HepG2 (cell line): ENCODE data around the gene OAS1. TPM values are rescaled to one million over a fixed set of nuclear protein-coding genes. Genes with fewer than 3 reads are reported as not detected.

Source experiments
- ATAC-seq: fragments of 200-7000 bp; cut with Tn5 transposase; 3 replicates; pipeline ENCODE4 v1.9.1; 2020; ENCODE audit warnings: mild to moderate bottlenecking, moderate library complexity
- BruUV-seq: library from RNA; stranded (reverse); fragments of 400-500 nt; replicated peaks from 2 replicates; lab custom pipeline; 2021; lab: Mats Ljungman, UMichigan
- CTCF ChIA-PET: fragments of 300-600 bp; formaldehyde crosslinking; extraction: SDS; loops from one replicate; lab custom pipeline; 2021; ENCODE audit warnings: low total read pairs, inconsistent platforms, low intra/inter-chr PET ratio; lab: Yijun Ruan, JAX
- POLR2A ChIA-PET: fragments of 350-600 bp; sonication (Branson Sonifier 250); formaldehyde crosslinking; loops from one replicate; lab custom pipeline; 2020; ENCODE audit warnings: antibody characterized with exemption, inconsistent platforms; lab: Yijun Ruan, JAX
- DNase-seq: peaks from one replicate; pipeline ENCODE4 v3.0.0-alpha.2; 2015; ENCODE audit warnings: low spot score
- FAIRE-seq: peaks from 3 replicates; lab custom pipeline; 2011; peaks lifted over from hg19 to GRCh38; lab: Jason Lieb, UNC
- H2AFZ ChIP-seq: one replicate; pipeline ENCODE4 v1.6.1; 2011; ENCODE audit warnings: low read length, inconsistent platforms
- H3K27ac ChIP-seq: fragments of 300-600 bp; 3 replicates; pipeline ENCODE4 v1.8.0; 2011; ENCODE audit warnings: mixed run types, mild to moderate bottlenecking, mixed read lengths, low read length, inconsistent platforms; ENCODE audit not compliant: insufficient read depth; ENCODE audit errors: extremely low read length
- H3K27me3 ChIP-seq, 2 experiments: fragments of 200-600 bp in 1 of 2; 2 replicates in 1 of 2; 3 replicates in 1 of 2; pipeline versions ENCODE4 v1.6.0 to v1.8.0; 2011; ENCODE audit warnings: low read length in 2 of 2, mild to moderate bottlenecking in 2 of 2, moderate library complexity in 2 of 2, inconsistent platforms in 1 of 2; ENCODE audit not compliant: insufficient read depth in 2 of 2, control insufficient read depth in 1 of 2
- H3K36me3 ChIP-seq, 2 experiments: fragments of 200-600 bp in 1 of 2; replicated peaks in 1 of 2; 2 replicates in 1 of 2; 3 replicates in 1 of 2; pipeline versions ENCODE4 v1.5.1 to v1.8.0; 2011; ENCODE audit warnings: low read length in 2 of 2, inconsistent platforms in 1 of 2; ENCODE audit not compliant: insufficient read depth in 2 of 2, control insufficient read depth in 1 of 2
- H3K4me1 ChIP-seq: 2 replicates; pipeline ENCODE4 v1.5.1; 2012; ENCODE audit warnings: low read length, inconsistent platforms; ENCODE audit not compliant: insufficient read depth
- H3K4me2 ChIP-seq: 2 replicates; pipeline ENCODE4 v1.6.0; 2011; ENCODE audit warnings: low read depth, low read length, inconsistent platforms
- H3K4me3 ChIP-seq, 3 experiments: fragments of 200-600 bp in 1 of 3; sonication (generic), shearing (Covaris generic) in 1 of 3; replicated peaks in 1 of 3; 2 replicates each; pipeline ENCODE4 v1.5.1; 2011 to 2016; ENCODE audit warnings: low read length in 3 of 3, inconsistent platforms in 2 of 3, low read depth in 2 of 3, mild to moderate bottlenecking in 2 of 3, control low read depth in 1 of 3, mixed read lengths in 1 of 3; ENCODE audit not compliant: insufficient read depth in 1 of 3
- H3K79me2 ChIP-seq: one replicate; pipeline ENCODE4 v1.6.1; 2011; ENCODE audit warnings: low read length, inconsistent platforms; ENCODE audit not compliant: insufficient read depth
- H3K9ac ChIP-seq: 2 replicates; pipeline ENCODE4 v1.6.0; 2011; ENCODE audit warnings: mild to moderate bottlenecking, low read depth, low read length, inconsistent platforms; ENCODE audit not compliant: insufficient read depth
- H3K9me3 ChIP-seq: 2 replicates; pipeline ENCODE4 v1.5.1; 2012; ENCODE audit warnings: mild to moderate bottlenecking, low read length
- H4K20me1 ChIP-seq: 2 replicates; pipeline ENCODE4 v1.6.0; 2011; ENCODE audit warnings: inconsistent platforms, mild to moderate bottlenecking, low read length, moderate library complexity; ENCODE audit not compliant: insufficient read depth
- BRD4 ChIP-seq: sonication (generic); formaldehyde crosslinking; IDR thresholded peaks from 2 replicates; pipeline ENCODE4 v1.4.0; 2020; ENCODE audit warnings: missing genetic modification reagents
- CHD4 ChIP-seq: fragments of 200-600 bp; sonication (generic); IDR thresholded peaks from 2 replicates; pipeline ENCODE4 v1.7.0; 2017; ENCODE audit warnings: mild to moderate bottlenecking, low read length, borderline replicate concordance
- DR1 ChIP-seq: sonication (generic); formaldehyde crosslinking; IDR thresholded peaks from 2 replicates; pipeline ENCODE4 v1.8.0; 2021; ENCODE audit warnings: mild to moderate bottlenecking, missing genetic modification reagents, inconsistent platforms
- KLF12 ChIP-seq: sonication (generic); formaldehyde crosslinking; IDR thresholded peaks from 2 replicates; pipeline ENCODE4 v1.4.0; 2020; ENCODE audit warnings: missing genetic modification reagents, borderline replicate concordance
- MAFF ChIP-seq: IDR thresholded peaks from 2 replicates; pipeline ENCODE4 v1.6.1; 2011; ENCODE audit warnings: low read depth, low read length, improper control_type of control experiment
- MAFG ChIP-seq: sonication (generic); formaldehyde crosslinking; IDR thresholded peaks from 2 replicates; pipeline ENCODE4 v1.5.1; 2020; ENCODE audit warnings: mild to moderate bottlenecking, missing genetic modification reagents
- MAFK ChIP-seq, 2 experiments: IDR thresholded peaks in 1 of 2; conservative IDR thresholded peaks in 1 of 2; 2 replicates each; pipeline ENCODE4 v1.6.1; 2011; ENCODE audit warnings: improper control_type of control experiment in 2 of 2, low read length in 2 of 2
- NFATC3 ChIP-seq: sonication (generic); formaldehyde crosslinking; IDR thresholded peaks from 2 replicates; pipeline ENCODE4 v1.5.1; 2020; ENCODE audit warnings: mild to moderate bottlenecking, missing genetic modification reagents
- NFE2L2 ChIP-seq: fragments of 150-350 bp; IDR thresholded peaks from 2 replicates; pipeline ENCODE4 v1.6.1; 2014; ENCODE audit warnings: low read length
- POGK ChIP-seq: sonication (generic); formaldehyde crosslinking; conservative IDR thresholded peaks from 2 replicates; pipeline ENCODE4 v1.8.0; 2022; ENCODE audit warnings: mild to moderate bottlenecking, moderate library complexity, missing genetic modification reagents
- SYNCRIP ChIP-seq: fragments of 200-400 bp; formaldehyde crosslinking; IDR thresholded peaks from 2 replicates; pipeline ENCODE4 v1.6.1; 2018; ENCODE audit warnings: mild to moderate bottlenecking, low read depth, low read length; ENCODE audit not compliant: insufficient read depth
- YEATS2 ChIP-seq: sonication (generic); formaldehyde crosslinking; IDR thresholded peaks from 2 replicates; pipeline ENCODE4 v1.4.0; 2020; ENCODE audit warnings: missing genetic modification reagents, borderline replicate concordance
- ZC3H4 ChIP-seq: sonication (generic); formaldehyde crosslinking; IDR thresholded peaks from 2 replicates; pipeline ENCODE4 v1.4.0; 2020; ENCODE audit warnings: missing genetic modification reagents, borderline replicate concordance
- ZNF10 ChIP-seq: sonication (generic); formaldehyde crosslinking; IDR thresholded peaks from 2 replicates; pipeline ENCODE4 v1.4.0; 2020; ENCODE audit warnings: mild to moderate bottlenecking, low read depth, missing genetic modification reagents, borderline replicate concordance
- ZNF20 ChIP-seq: sonication (generic); formaldehyde crosslinking; IDR thresholded peaks from 2 replicates; pipeline ENCODE4 v1.4.0; 2020; ENCODE audit warnings: mild to moderate bottlenecking, moderate library complexity, missing genetic modification reagents
- ZNF234 ChIP-seq: sonication (generic); formaldehyde crosslinking; conservative IDR thresholded peaks from 2 replicates; pipeline ENCODE4 v1.5.1; 2020; ENCODE audit warnings: mild to moderate bottlenecking, missing genetic modification reagents
- ZNF382 ChIP-seq: sonication (generic); formaldehyde crosslinking; IDR thresholded peaks from 2 replicates; pipeline ENCODE4 v1.5.0; 2020; ENCODE audit warnings: missing genetic modification reagents, mild to moderate bottlenecking, borderline replicate concordance
- ZNF572 ChIP-seq: sonication (generic); formaldehyde crosslinking; IDR thresholded peaks from 2 replicates; pipeline ENCODE4 v1.5.1; 2020; ENCODE audit warnings: mild to moderate bottlenecking, missing genetic modification reagents
- ZNF83 ChIP-seq: sonication (generic); formaldehyde crosslinking; IDR thresholded peaks from 2 replicates; pipeline ENCODE4 v1.4.0; 2020; ENCODE audit warnings: missing genetic modification reagents, mild to moderate bottlenecking, borderline replicate concordance
- ZNF841 ChIP-seq: sonication (generic); formaldehyde crosslinking; IDR thresholded peaks from 2 replicates; pipeline ENCODE4 v1.8.1; 2023; ENCODE audit warnings: missing genetic modification reagents, borderline replicate concordance
- whole genome bisulfite sequencing: methylation state at CpG from one replicate; pipeline ENCODE4 v1.1.6; 2017; ENCODE audit warnings: low lambda C conversion rate; 5-methylcytosine and 5-hydroxymethylcytosine counted together
- in situ Hi-C: cut with HindIII; loops from 2 replicates; pipeline ENCODE4 v1.10.0; 2017; ENCODE audit warnings: low pct_unique_long_range_greater_than_20kb; ENCODE audit not compliant: extremely low pct_ligation_motif_present
- intact Hi-C: fragments of 100-400 bp; cut with micrococcal nuclease; formaldehyde crosslinking; loops from one replicate; pipeline ENCODE4 v1.10.0; 2022; ENCODE audit not compliant: unreplicated experiment
- polyA plus RNA-seq, 8 experiments: library from polyadenylated mRNA; depleted of rRNA in 3 of 8; stranded (reverse) in 7 of 8; unstranded in 1 of 8; fragments of >200 nt; fragmentation: Illumina TruSeq in 4 of 8; extraction: Trizol in 4 of 8; gene quantifications; 2 replicates each; pipeline versions ENCODE4 v1.2.1 to v1.2.3, GENCODE V29; 2011 to 2016; ENCODE audit warnings: low read depth in 4 of 8, missing spikeins in 1 of 8, mixed read lengths in 1 of 8; ENCODE audit not compliant: insufficient read depth in 1 of 8
- total RNA-seq, 5 experiments: library from RNA; depleted of rRNA; stranded (reverse); fragments of >200 nt; fragmentation: Illumina TruSeq; extraction: Trizol; gene quantifications; 2 replicates each; pipeline ENCODE4 v1.2.3, GENCODE V29; 2016; ENCODE audit warnings: low read depth in 1 of 5
- TF ChIP-seq, protein P1 (sequence below): sonication (generic); formaldehyde crosslinking; IDR thresholded peaks from 2 replicates; pipeline ENCODE4 v1.4.0; 2020; ENCODE audit warnings: missing genetic modification reagents

Gene OAS1
- total and polyA plus RNA-seq, 2 of the 13 experiments (the other 11 are each of a cell fraction or from before 2014, with no cell fraction given), result 6.5 to 10.6 TPM

GRCh38 chr12:112877006-112877405, 29.8 kb upstream of the OAS1 start:
- no peaks in the 10 kb centered on the region for H3K36me3 ChIP-seq
- TF ChIP-seq, protein P1, sequence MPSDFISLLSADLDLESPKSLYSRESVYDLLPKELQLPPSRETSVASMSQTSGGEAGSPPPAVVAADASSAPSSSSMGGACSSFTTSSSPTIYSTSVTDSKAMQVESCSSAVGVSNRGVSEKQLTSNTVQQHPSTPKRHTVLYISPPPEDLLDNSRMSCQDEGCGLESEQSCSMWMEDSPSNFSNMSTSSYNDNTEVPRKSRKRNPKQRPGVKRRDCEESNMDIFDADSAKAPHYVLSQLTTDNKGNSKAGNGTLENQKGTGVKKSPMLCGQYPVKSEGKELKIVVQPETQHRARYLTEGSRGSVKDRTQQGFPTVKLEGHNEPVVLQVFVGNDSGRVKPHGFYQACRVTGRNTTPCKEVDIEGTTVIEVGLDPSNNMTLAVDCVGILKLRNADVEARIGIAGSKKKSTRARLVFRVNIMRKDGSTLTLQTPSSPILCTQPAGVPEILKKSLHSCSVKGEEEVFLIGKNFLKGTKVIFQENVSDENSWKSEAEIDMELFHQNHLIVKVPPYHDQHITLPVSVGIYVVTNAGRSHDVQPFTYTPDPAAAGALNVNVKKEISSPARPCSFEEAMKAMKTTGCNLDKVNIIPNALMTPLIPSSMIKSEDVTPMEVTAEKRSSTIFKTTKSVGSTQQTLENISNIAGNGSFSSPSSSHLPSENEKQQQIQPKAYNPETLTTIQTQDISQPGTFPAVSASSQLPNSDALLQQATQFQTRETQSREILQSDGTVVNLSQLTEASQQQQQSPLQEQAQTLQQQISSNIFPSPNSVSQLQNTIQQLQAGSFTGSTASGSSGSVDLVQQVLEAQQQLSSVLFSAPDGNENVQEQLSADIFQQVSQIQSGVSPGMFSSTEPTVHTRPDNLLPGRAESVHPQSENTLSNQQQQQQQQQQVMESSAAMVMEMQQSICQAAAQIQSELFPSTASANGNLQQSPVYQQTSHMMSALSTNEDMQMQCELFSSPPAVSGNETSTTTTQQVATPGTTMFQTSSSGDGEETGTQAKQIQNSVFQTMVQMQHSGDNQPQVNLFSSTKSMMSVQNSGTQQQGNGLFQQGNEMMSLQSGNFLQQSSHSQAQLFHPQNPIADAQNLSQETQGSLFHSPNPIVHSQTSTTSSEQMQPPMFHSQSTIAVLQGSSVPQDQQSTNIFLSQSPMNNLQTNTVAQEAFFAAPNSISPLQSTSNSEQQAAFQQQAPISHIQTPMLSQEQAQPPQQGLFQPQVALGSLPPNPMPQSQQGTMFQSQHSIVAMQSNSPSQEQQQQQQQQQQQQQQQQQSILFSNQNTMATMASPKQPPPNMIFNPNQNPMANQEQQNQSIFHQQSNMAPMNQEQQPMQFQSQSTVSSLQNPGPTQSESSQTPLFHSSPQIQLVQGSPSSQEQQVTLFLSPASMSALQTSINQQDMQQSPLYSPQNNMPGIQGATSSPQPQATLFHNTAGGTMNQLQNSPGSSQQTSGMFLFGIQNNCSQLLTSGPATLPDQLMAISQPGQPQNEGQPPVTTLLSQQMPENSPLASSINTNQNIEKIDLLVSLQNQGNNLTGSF, result no peak
- TF ChIP-seq SYNCRIP (no peak), ZNF382 (CRISPR knock-in tag) (no peak), NFATC3 (CRISPR knock-in tag) (no peak), YEATS2 (no peak), ZNF10 (no peak), NFE2L2 (peak; percentile 80), BRD4 (CRISPR knock-in tag) (no peak), ZNF572 (CRISPR knock-in tag) (no peak), ZNF20 (CRISPR knock-in tag) (no peak), ZNF83 (CRISPR knock-in tag) (no peak), DR1 (CRISPR knock-in tag) (no peak), MAFK (conservative IDR thresholded peaks at IDR 0.05 in 1 of 2, IDR thresholded peaks at IDR 0.05 in 1 of 2; ENCODE audit: low read length in 2 of 2) (peak; percentile 80 to 94), MAFG (no peak), MAFF (peak; percentile 83), POGK (CRISPR knock-in tag) (no peak), KLF12 (CRISPR knock-in tag) (no peak), ZC3H4 (CRISPR knock-in tag) (no peak), CHD4 (no peak), ZNF234 (CRISPR knock-in tag) (no peak), ZNF841 (CRISPR knock-in tag) (no peak)
- no peak overlapping the region for H3K4me2 ChIP-seq
- FAIRE-seq, result no peak
- intact Hi-C loops, result no loop called here
- no peak overlapping the region for H3K4me3 ChIP-seq
- CTCF ChIA-PET, result no interaction called here
- no peak overlapping the region for H3K27ac ChIP-seq
- no peak for ATAC-seq
- no peak overlapping the region for H3K9ac ChIP-seq
- H3K4me1 ChIP-seq, result no peaks in the 10 kb centered on the region
- no peaks in the 10 kb centered on the region for H3K79me2 ChIP-seq
- no peaks in the 10 kb centered on the region for H4K20me1 ChIP-seq
- in situ Hi-C loops, result no loop called here
- no peak for DNase-seq
- WGBS, result 14% methylated on average over 4 of the region's 4 CpGs
- POLR2A ChIA-PET, result no interaction called here
- H2AFZ ChIP-seq, result no peak overlapping the region
- peaks cover 3 to 46% of the 10 kb centered on the region in 2 experiments; a peak in 4 of 5 replicates for H3K27me3 ChIP-seq
- H3K9me3 ChIP-seq, result no peaks in the 10 kb centered on the region
- BruUV-seq, result no TSS peak
